HG03097 (cell line): Measurements from ENCODE around the gene APBA2.
"Not testable (repeated sequence)": the region's sequence is repeated elsewhere in the genome, so short reads cannot be mapped to it uniquely, and the experiment has no call there.

Experiments
- ATAC-seq: cut with Tn5 transposase; IDR thresholded peaks from one replicate; pipeline ENCODE4 v1.9.1; 2021; ENCODE audit not compliant: unreplicated experiment, low FRiP score

Gene APBA2

GRCh38 chr15:29031502-29032228 is 145.9 kb downstream of the APBA2 start:
- ATAC-seq: no peak

- no peak for ATAC-seq
These were observed 146.5 kb downstream of the APBA2 start for GRCh38 chr15:29032229-29032625.

- no peak for ATAC-seq
These were observed 147.0 kb downstream of the APBA2 start for GRCh38 chr15:29032751-29033150.

GRCh38 chr15:29034151-29034550 is 148.4 kb downstream of the APBA2 start:
- no peak for ATAC-seq

- ATAC-seq: no peak
These were observed 149.0 kb downstream of the APBA2 start for GRCh38 chr15:29034593-29035335.

GRCh38 chr15:29035336-29036285 is 149.8 kb downstream of the APBA2 start:
- no peak for ATAC-seq

GRCh38 chr15:29037997-29038705 is 152.4 kb downstream of the APBA2 start:
- ATAC-seq: no peak

GRCh38 chr15:29039466-29040369 is 153.9 kb downstream of the APBA2 start:
- no peak for ATAC-seq

GRCh38 chr15:29040370-29040751 is 154.6 kb downstream of the APBA2 start:
- ATAC-seq: no peak

- ATAC-seq: no peak
These were observed 158.1 kb downstream of the APBA2 start for GRCh38 chr15:29043736-29044502.

- no peak for ATAC-seq
These were observed 158.7 kb downstream of the APBA2 start for GRCh38 chr15:29044503-29044901.

GRCh38 chr15:29045161-29045560 is 159.4 kb downstream of the APBA2 start:
- ATAC-seq: not testable (repeated sequence)

- no peak for ATAC-seq
These were observed 159.9 kb downstream of the APBA2 start for GRCh38 chr15:29045717-29046116.

GRCh38 chr15:29046281-29046810 is 160.6 kb downstream of the APBA2 start:
- ATAC-seq: no peak

- ATAC-seq: no peak
These were observed 161.2 kb downstream of the APBA2 start for GRCh38 chr15:29046977-29047376.

GRCh38 chr15:29048011-29048410 is 162.2 kb downstream of the APBA2 start:
- no peak for ATAC-seq

GRCh38 chr15:29050870-29051269 is 165.1 kb downstream of the APBA2 start:
- no peak for ATAC-seq

GRCh38 chr15:29051422-29051821 is 165.6 kb downstream of the APBA2 start:
- ATAC-seq: no peak
